IMR-90 (cell line): ENCODE results near the gene TAF1. TPM values are rescaled to one million over a fixed set of nuclear protein-coding genes. Genes with fewer than 3 reads are reported as not detected.

ENCODE experiments used
- ATAC-seq: fragments of 200-7000 bp; cut with Tn5 transposase; 2 replicates; pipeline ENCODE4 v1.9.1; 2020; ENCODE audit warnings: low read depth, mild to moderate bottlenecking, moderate library complexity
- BruUV-seq: library from RNA; stranded (reverse); fragments of 400-500 nt; replicated peaks from 2 replicates; lab custom pipeline; 2021; lab: Mats Ljungman, UMichigan
- CTCF ChIA-PET: fragments of 300-600 bp; formaldehyde crosslinking; extraction: SDS; loops from one replicate; lab custom pipeline; 2021; ENCODE audit warnings: antibody characterized with exemption; lab: Yijun Ruan, JAX
- POLR2A ChIA-PET: fragments of 300-600 bp; sonication (Branson Sonifier 250); formaldehyde crosslinking; loops from one replicate; lab custom pipeline; 2022; ENCODE audit warnings: antibody characterized with exemption; ENCODE audit not compliant: unreplicated experiment; lab: Charles Lee
- DNase-seq: peaks from one replicate; pipeline ENCODE4 v3.0.0; 2013
- H2AFZ ChIP-seq: replicated peaks from 2 replicates; pipeline ENCODE3; 2013; ENCODE audit warnings: low read length, mild to moderate bottlenecking; ENCODE audit not compliant: poor library complexity
- H2AK5ac ChIP-seq: 2 replicates; pipeline ENCODE4 v1.6.1; 2013; ENCODE audit warnings: low read depth, low read length, inconsistent platforms
- H2AK9ac ChIP-seq: replicated peaks from 2 replicates; pipeline ENCODE3; 2013; ENCODE audit warnings: mild to moderate bottlenecking, low read depth, low read length, moderate library complexity; ENCODE audit not compliant: poor library complexity
- H2BK120ac ChIP-seq: 2 replicates; pipeline ENCODE4 v1.6.1; 2013; ENCODE audit warnings: low read depth, low read length, inconsistent platforms
- H2BK15ac ChIP-seq: 3 replicates; pipeline ENCODE4 v1.6.1; 2013; ENCODE audit warnings: low read depth, low read length, inconsistent platforms
- H2BK20ac ChIP-seq: 2 replicates; pipeline ENCODE4 v1.6.1; 2013; ENCODE audit warnings: low read depth, mild to moderate bottlenecking, inconsistent platforms, low read length, moderate library complexity
- H2BK5ac ChIP-seq: 2 replicates; pipeline ENCODE4 v1.6.1; 2013; ENCODE audit warnings: mild to moderate bottlenecking, low read depth, low read length, inconsistent platforms; ENCODE audit not compliant: poor library complexity, severe bottlenecking
- H3K14ac ChIP-seq: replicated peaks from 2 replicates; pipeline ENCODE4 v1.6.1; 2013; ENCODE audit warnings: low read depth, low read length, inconsistent platforms
- H3K18ac ChIP-seq: 2 replicates; pipeline ENCODE4 v1.6.1; 2013; ENCODE audit warnings: low read depth, low read length, control low read depth
- H3K23ac ChIP-seq: 2 replicates; pipeline ENCODE4 v1.6.1; 2013; ENCODE audit warnings: low read depth, low read length, inconsistent platforms
- H3K27ac ChIP-seq: 2 replicates; pipeline ENCODE4 v1.5.1; 2013; ENCODE audit warnings: mild to moderate bottlenecking, control low read depth, low read length; ENCODE audit not compliant: insufficient read depth
- H3K27me3 ChIP-seq: 2 replicates; pipeline ENCODE4 v1.6.1; 2013; ENCODE audit warnings: low read length; ENCODE audit not compliant: control insufficient read depth, insufficient read depth
- H3K36me3 ChIP-seq: 2 replicates; pipeline ENCODE4 v1.6.1; 2013; ENCODE audit warnings: low read length, mixed read lengths; ENCODE audit not compliant: control insufficient read depth, insufficient read depth
- H3K4ac ChIP-seq: 2 replicates; pipeline ENCODE4 v1.6.1; 2013; ENCODE audit warnings: low read depth, low read length, inconsistent platforms
- H3K4me1 ChIP-seq: 2 replicates; pipeline ENCODE4 v1.6.1; 2013; ENCODE audit warnings: low read length, mixed read lengths; ENCODE audit not compliant: control insufficient read depth, insufficient read depth
- H3K4me2 ChIP-seq: 2 replicates; pipeline ENCODE4 v1.6.1; 2013; ENCODE audit warnings: low read depth, mild to moderate bottlenecking, control low read depth, low read length, moderate library complexity
- H3K4me3 ChIP-seq: 2 replicates; pipeline ENCODE4 v1.5.1; 2013; ENCODE audit warnings: low read depth, mild to moderate bottlenecking, control low read depth, low read length, moderate library complexity; ENCODE audit not compliant: insufficient read depth
- H3K56ac ChIP-seq: 2 replicates; pipeline ENCODE4 v1.6.1; 2013; ENCODE audit warnings: low read length, inconsistent platforms; ENCODE audit not compliant: insufficient read depth; ENCODE audit errors: extremely low read depth
- H3K79me1 ChIP-seq, 2 experiments: 2 replicates each; pipeline ENCODE4 v1.6.1; 2013; ENCODE audit warnings: low read length in 2 of 2, inconsistent platforms in 1 of 2, low read depth in 1 of 2
- H3K9ac ChIP-seq: 2 replicates; pipeline ENCODE4 v1.6.1; 2013; ENCODE audit warnings: low read depth, low read length, control low read depth
- H3K9me1 ChIP-seq: 2 replicates; pipeline ENCODE4 v1.6.1; 2013; ENCODE audit warnings: low read length, inconsistent platforms; ENCODE audit not compliant: insufficient read depth
- H3K9me3 ChIP-seq: 2 replicates; pipeline ENCODE4 v1.6.1; 2013; ENCODE audit warnings: low read length; ENCODE audit not compliant: control insufficient read depth, insufficient read depth
- H4K20me1 ChIP-seq: 2 replicates; pipeline ENCODE4 v1.6.1; 2013; ENCODE audit warnings: low read length, inconsistent platforms; ENCODE audit not compliant: insufficient read depth
- H4K5ac ChIP-seq: 2 replicates; pipeline ENCODE4 v1.6.1; 2013; ENCODE audit warnings: mild to moderate bottlenecking, low read depth, low read length, control low read depth
- H4K8ac ChIP-seq, 2 experiments: 2 replicates each; pipeline ENCODE4 v1.6.1; 2013; ENCODE audit warnings: low read depth in 2 of 2, low read length in 2 of 2, control low read depth in 1 of 2, inconsistent platforms in 1 of 2
- H4K91ac ChIP-seq: 2 replicates; pipeline ENCODE4 v1.6.1; 2013; ENCODE audit warnings: low read depth, low read length, inconsistent platforms; ENCODE audit not compliant: insufficient read depth
- BHLHE40 ChIP-seq: fragments of 150-350 bp; IDR thresholded peaks from 2 replicates; pipeline ENCODE4 v1.6.1; 2016; ENCODE audit warnings: mild to moderate bottlenecking, low read depth, low read length
- CEBPB ChIP-seq: IDR thresholded peaks from 2 replicates; pipeline ENCODE4 v1.6.1; 2012; ENCODE audit warnings: low read depth, low read length, improper control_type of control experiment
- CHD1 ChIP-seq: IDR thresholded peaks from 2 replicates; pipeline ENCODE4 v1.6.1; 2012; ENCODE audit warnings: low read depth, low read length, improper control_type of control experiment
- FOS ChIP-seq: fragments of 150-350 bp; IDR thresholded peaks from 2 replicates; pipeline ENCODE4 v1.6.1; 2016; ENCODE audit warnings: low read depth, low read length
- MAFK ChIP-seq: IDR thresholded peaks from 2 replicates; pipeline ENCODE4 v1.6.1; 2012; ENCODE audit warnings: low read depth, low read length, improper control_type of control experiment
- MAZ ChIP-seq: IDR thresholded peaks from 2 replicates; pipeline ENCODE4 v1.6.1; 2012; ENCODE audit warnings: low read depth, mild to moderate bottlenecking, low read length, improper control_type of control experiment, moderate library complexity, borderline replicate concordance
- MXI1 ChIP-seq: IDR thresholded peaks from 2 replicates; pipeline ENCODE4 v1.6.1; 2012; ENCODE audit warnings: low read depth, mild to moderate bottlenecking, low read length, moderate library complexity, borderline replicate concordance
- RAD21 ChIP-seq: IDR thresholded peaks from 2 replicates; pipeline ENCODE4 v1.6.1; 2012; ENCODE audit warnings: low read length, improper control_type of control experiment
- RCOR1 ChIP-seq: IDR thresholded peaks from 2 replicates; pipeline ENCODE4 v1.6.1; 2012; ENCODE audit warnings: mild to moderate bottlenecking, low read length, improper control_type of control experiment; ENCODE audit not compliant: insufficient replicate concordance
- SMC3 ChIP-seq: fragments of 150-350 bp; IDR thresholded peaks from 2 replicates; pipeline ENCODE4 v1.6.1; 2016; ENCODE audit warnings: low read depth, mild to moderate bottlenecking, antibody characterized with exemption, low read length, moderate library complexity
- WGBS, 2 experiments: methylation state at CpG; one replicate each; pipeline versions ENCODE4 v1.1.5 to v1.1.7; 2013; ENCODE audit warnings: missing lambda C conversion rate in 2 of 2; ENCODE audit not compliant: insufficient read length in 1 of 2; ENCODE audit errors: extremely low coverage in 2 of 2; 5-methylcytosine and 5-hydroxymethylcytosine counted together
- dilution Hi-C: fragments of 300-500 bp; cut with HindIII; formaldehyde crosslinking; loops from one replicate; pipeline ENCODE4 v1.14.3; 2018; ENCODE audit warnings: low sequenced_read_pairs; ENCODE audit not compliant: unreplicated experiment
- in situ Hi-C: fragments of 300-500 bp; cut with MboI; formaldehyde crosslinking; loops from 3 replicates; pipeline ENCODE4 v1.14.3; 2019; ENCODE audit warnings: low sequenced_read_pairs, inconsistent platforms, mixed read lengths
- intact Hi-C: fragments of 100-400 bp; cut with micrococcal nuclease; formaldehyde crosslinking; loops from 2 replicates; pipeline ENCODE4 v1.10.0; 2022
- polyA plus RNA-seq, 3 experiments: library from polyadenylated mRNA; depleted of rRNA; stranded (reverse); fragments of >200 nt; gene quantifications; 2 replicates each; pipeline ENCODE4 v1.2.3, GENCODE V29; 2012; ENCODE audit warnings: low replicate concordance in 1 of 3
- total RNA-seq: library from RNA; depleted of rRNA; stranded (reverse); fragments of >200 nt; gene quantifications from 2 replicates; pipeline ENCODE4 v1.2.3, GENCODE V29; 2012
- TF ChIP-seq, protein P1 (sequence below): fragments of 150-350 bp; IDR thresholded peaks from 2 replicates; pipeline ENCODE4 v1.6.1; 2016; ENCODE audit warnings: low read depth, mild to moderate bottlenecking, low read length, moderate library complexity, borderline replicate concordance
- TF ChIP-seq, protein P2 (sequence below): conservative IDR thresholded peaks from 2 replicates; pipeline ENCODE4 v1.5.1; 2012; ENCODE audit warnings: mild to moderate bottlenecking, low read depth, low read length, improper control_type of control experiment

Gene TAF1
- total and polyA plus RNA-seq, 2 of the 4 experiments (the other 2 are of a cell fraction), result 15.7 to 25.5 TPM

DNA sequence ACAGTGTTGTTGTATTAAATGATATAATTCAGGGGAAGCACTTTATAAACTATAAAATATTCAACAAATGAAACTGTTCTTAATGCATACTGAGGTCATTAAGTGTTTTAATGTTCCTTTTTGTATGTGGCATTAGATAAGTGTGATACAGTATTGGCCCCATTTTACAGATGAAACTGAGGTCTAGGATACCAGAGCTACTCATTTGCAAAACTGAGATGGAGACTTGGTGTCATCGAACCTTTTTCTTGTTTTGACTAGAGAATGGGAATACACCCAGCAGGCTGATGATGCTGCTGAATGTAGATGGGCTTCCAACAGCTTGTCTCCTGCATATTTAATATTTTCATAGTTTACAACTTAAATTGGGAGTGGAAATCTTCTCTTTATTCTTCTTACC lies 34.6 kb downstream of the TAF1 start:
- Histone ChIP-seq H3K9me3 (no peaks in the 10 kb centered on the region), H3K9me1 (no peaks in the 10 kb centered on the region), H3K27me3 (no peaks in the 10 kb centered on the region), H3K4ac (no peak overlapping the region), H3K9ac (no peak overlapping the region), H2AK5ac (no peak overlapping the region), H4K20me1 (no peaks in the 10 kb centered on the region), H3K14ac (no peak overlapping the region), H3K4me1 (no peaks in the 10 kb centered on the region), H2AFZ (no peak overlapping the region), H3K4me3 (no peak overlapping the region), H3K36me3 (peaks cover 20% of the 10 kb centered on the region), H3K4me2 (no peak overlapping the region), H4K91ac (no peak overlapping the region), H3K18ac (no peak overlapping the region), H3K23ac (no peak overlapping the region), H2BK20ac (no peak overlapping the region), H3K56ac (no peak overlapping the region), H2AK9ac (no peak overlapping the region), H3K79me1 (no peaks in the 10 kb centered on the region), H2BK15ac (no peak overlapping the region), H4K8ac (no peak overlapping the region), H2BK5ac (no peak overlapping the region), H4K5ac (no peak overlapping the region), H2BK120ac (no peak overlapping the region), H3K27ac (no peak overlapping the region)
- no CpG with 5 or more reads among the region's 1 CpG for WGBS, 2 experiments
- TF ChIP-seq RCOR1 (no peak), MAZ (no peak), CEBPB (no peak), RAD21 (no peak), MAFK (no peak), MXI1 (no peak), SMC3 (no peak), FOS (no peak), BHLHE40 (no peak), CHD1 (no peak)
- TF ChIP-seq, protein P1, sequence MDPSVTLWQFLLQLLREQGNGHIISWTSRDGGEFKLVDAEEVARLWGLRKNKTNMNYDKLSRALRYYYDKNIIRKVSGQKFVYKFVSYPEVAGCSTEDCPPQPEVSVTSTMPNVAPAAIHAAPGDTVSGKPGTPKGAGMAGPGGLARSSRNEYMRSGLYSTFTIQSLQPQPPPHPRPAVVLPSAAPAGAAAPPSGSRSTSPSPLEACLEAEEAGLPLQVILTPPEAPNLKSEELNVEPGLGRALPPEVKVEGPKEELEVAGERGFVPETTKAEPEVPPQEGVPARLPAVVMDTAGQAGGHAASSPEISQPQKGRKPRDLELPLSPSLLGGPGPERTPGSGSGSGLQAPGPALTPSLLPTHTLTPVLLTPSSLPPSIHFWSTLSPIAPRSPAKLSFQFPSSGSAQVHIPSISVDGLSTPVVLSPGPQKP, result no peak
- TF ChIP-seq, protein P2, sequence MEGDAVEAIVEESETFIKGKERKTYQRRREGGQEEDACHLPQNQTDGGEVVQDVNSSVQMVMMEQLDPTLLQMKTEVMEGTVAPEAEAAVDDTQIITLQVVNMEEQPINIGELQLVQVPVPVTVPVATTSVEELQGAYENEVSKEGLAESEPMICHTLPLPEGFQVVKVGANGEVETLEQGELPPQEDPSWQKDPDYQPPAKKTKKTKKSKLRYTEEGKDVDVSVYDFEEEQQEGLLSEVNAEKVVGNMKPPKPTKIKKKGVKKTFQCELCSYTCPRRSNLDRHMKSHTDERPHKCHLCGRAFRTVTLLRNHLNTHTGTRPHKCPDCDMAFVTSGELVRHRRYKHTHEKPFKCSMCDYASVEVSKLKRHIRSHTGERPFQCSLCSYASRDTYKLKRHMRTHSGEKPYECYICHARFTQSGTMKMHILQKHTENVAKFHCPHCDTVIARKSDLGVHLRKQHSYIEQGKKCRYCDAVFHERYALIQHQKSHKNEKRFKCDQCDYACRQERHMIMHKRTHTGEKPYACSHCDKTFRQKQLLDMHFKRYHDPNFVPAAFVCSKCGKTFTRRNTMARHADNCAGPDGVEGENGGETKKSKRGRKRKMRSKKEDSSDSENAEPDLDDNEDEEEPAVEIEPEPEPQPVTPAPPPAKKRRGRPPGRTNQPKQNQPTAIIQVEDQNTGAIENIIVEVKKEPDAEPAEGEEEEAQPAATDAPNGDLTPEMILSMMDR, result no peak
- POLR2A ChIA-PET, result no interaction called here
- in situ Hi-C loops (no loop called here), intact Hi-C loops (no loop called here), dilution Hi-C loops (no loop called here)
- no TSS peak for BruUV-seq
- no peak for DNase-seq
- CTCF ChIA-PET, result no interaction called here
- ATAC-seq, result no peak
